OCI-LY1 (cell line): ENCODE measurements around the gene POLD4.

Source experiments
- H2AFZ ChIP-seq: fragments of 200-600 bp; sonication (generic), shearing (Covaris generic); 2 replicates; pipeline ENCODE4 v1.6.0; 2014; ENCODE audit warnings: antibody characterized with exemption, mild to moderate bottlenecking, low read length
- H3F3A ChIP-seq: fragments of 200-600 bp; sonication (generic), shearing (Covaris generic); 2 replicates; pipeline ENCODE4 v1.6.0; 2014; ENCODE audit warnings: mild to moderate bottlenecking, antibody characterized with exemption, low read length, moderate library complexity; ENCODE audit not compliant: insufficient read depth
- H3K27ac ChIP-seq: fragments of 200-600 bp; sonication (generic); 2 replicates; pipeline ENCODE4 v1.5.1; 2014; ENCODE audit warnings: low read length, mixed run types, mild to moderate bottlenecking, low read depth; ENCODE audit not compliant: poor library complexity, severe bottlenecking
- H3K27me3 ChIP-seq: fragments of 200-600 bp; sonication (generic); 2 replicates; pipeline ENCODE4 v1.6.0; 2014; ENCODE audit warnings: antibody characterized with exemption, mild to moderate bottlenecking, low read length, moderate library complexity; ENCODE audit not compliant: insufficient read depth
- H3K36me3 ChIP-seq: fragments of 200-600 bp; sonication (generic); 2 replicates; pipeline ENCODE4 v1.6.1; 2014; ENCODE audit warnings: mild to moderate bottlenecking, antibody characterized with exemption, low read length, moderate library complexity, mixed read lengths; ENCODE audit not compliant: insufficient read depth
- H3K4me1 ChIP-seq: fragments of 200-600 bp; sonication (generic); 2 replicates; pipeline ENCODE4 v1.5.1; 2014; ENCODE audit warnings: mild to moderate bottlenecking, low read length, moderate library complexity; ENCODE audit not compliant: insufficient read depth, severe bottlenecking
- H3K4me2 ChIP-seq: fragments of 200-600 bp; sonication (generic), shearing (Covaris generic); 2 replicates; pipeline ENCODE4 v1.6.1; 2014; ENCODE audit warnings: low read length
- H3K4me3 ChIP-seq: fragments of 200-600 bp; sonication (generic); 2 replicates; pipeline ENCODE4 v1.5.1; 2014; ENCODE audit warnings: low read length, low read depth, mild to moderate bottlenecking, mixed read lengths; ENCODE audit not compliant: poor library complexity, severe bottlenecking
- H3K79me2 ChIP-seq: fragments of 200-600 bp; shearing (Covaris generic); 2 replicates; pipeline ENCODE4 v1.6.1; 2016; ENCODE audit warnings: mixed run types, low read length, mixed read lengths; ENCODE audit not compliant: insufficient read depth
- H3K9ac ChIP-seq: fragments of 200-600 bp; sonication (generic), shearing (Covaris generic); 2 replicates; pipeline ENCODE4 v1.6.1; 2014; ENCODE audit warnings: mild to moderate bottlenecking, low read length, mixed read lengths
- H3K9me2 ChIP-seq: fragments of 200-600 bp; sonication (generic), shearing (Covaris generic); 2 replicates; pipeline ENCODE4 v1.6.1; 2014; ENCODE audit warnings: low read depth, mild to moderate bottlenecking, low read length, mixed read lengths
- H3K9me3 ChIP-seq: fragments of 200-600 bp; shearing (Covaris generic); 2 replicates; pipeline ENCODE4 v1.6.1; 2014; ENCODE audit warnings: low read length, mixed read lengths
- H4K20me1 ChIP-seq: fragments of 200-600 bp; sonication (generic), shearing (Covaris generic); 2 replicates; pipeline ENCODE4 v1.6.0; 2016; ENCODE audit warnings: mild to moderate bottlenecking, low read length; ENCODE audit not compliant: insufficient read depth
- CTCF ChIP-seq: fragments of 200-600 bp; sonication (generic), shearing (Covaris generic); IDR thresholded peaks from 2 replicates; pipeline ENCODE4 v1.5.1; 2017; ENCODE audit warnings: mild to moderate bottlenecking, antibody characterized with exemption, low read length, moderate library complexity, mixed read lengths
- EZH2 ChIP-seq: fragments of 200-600 bp; sonication (generic), shearing (Covaris generic); IDR thresholded peaks from 2 replicates; pipeline ENCODE4 v1.8.0; 2017; ENCODE audit warnings: borderline replicate concordance, mixed run types, mild to moderate bottlenecking, antibody characterized with exemption, low read length, moderate library complexity, mixed read lengths

Gene POLD4

GRCh38 chr11:67317205-67317887 lies 36.0 kb downstream of the POLD4 start:
- peak; percentile 94 for TF ChIP-seq CTCF
- no peak for TF ChIP-seq EZH2
- Histone ChIP-seq H3K27ac (peak overlapping the region; percentile 83), H3K4me3 (peak overlapping the region; percentile 89)

GRCh38 chr11:67316882-67317204 lies 36.5 kb downstream of the POLD4 start:
- Histone ChIP-seq H4K20me1 (no peaks in the 10 kb centered on the region), H3K4me2 (peak overlapping the region; percentile 94), H3K36me3 (no peaks in the 10 kb centered on the region), H3K4me3 (peak overlapping the region; percentile 89), H3K9me2 (no peaks in the 10 kb centered on the region), H3K27me3 (no peaks in the 10 kb centered on the region), H2AFZ (peak overlapping the region; percentile 30), H3K79me2 (no peaks in the 10 kb centered on the region), H3F3A (no peaks in the 10 kb centered on the region), H3K27ac (peak overlapping the region; percentile 83), H3K4me1 (peaks cover 22% of the 10 kb centered on the region), H3K9me3 (no peaks in the 10 kb centered on the region), H3K9ac (peak overlapping the region; percentile 85)
- TF ChIP-seq CTCF, result no peak
- TF ChIP-seq EZH2, result no peak

More at GRCh38 chr11:67317205-67317887, 36.0 kb downstream of the POLD4 start:
- H3K79me2 ChIP-seq, result no peaks in the 10 kb centered on the region
- H3F3A ChIP-seq, result no peaks in the 10 kb centered on the region
- H3K9ac ChIP-seq, result peak overlapping the region; percentile 85
- peaks cover 22% of the 10 kb centered on the region for H3K4me1 ChIP-seq
- no peaks in the 10 kb centered on the region for H3K27me3 ChIP-seq
- H3K9me2 ChIP-seq, result no peaks in the 10 kb centered on the region
- H2AFZ ChIP-seq, result peak overlapping the region; percentile 30
- H3K36me3 ChIP-seq, result no peaks in the 10 kb centered on the region
- H3K9me3 ChIP-seq, result no peaks in the 10 kb centered on the region
- no peaks in the 10 kb centered on the region for H4K20me1 ChIP-seq
- H3K4me2 ChIP-seq, result peak overlapping the region; percentile 94

GRCh38 chr11:67315325-67315909 lies 37.9 kb downstream of the POLD4 start:
- H3F3A ChIP-seq, result no peaks in the 10 kb centered on the region
- H3K36me3 ChIP-seq, result no peaks in the 10 kb centered on the region
- no peak overlapping the region for H3K27ac ChIP-seq
- no peak overlapping the region for H2AFZ ChIP-seq
- no peaks in the 10 kb centered on the region for H3K9me3 ChIP-seq
- H3K9ac ChIP-seq, result no peak overlapping the region
- TF ChIP-seq EZH2 (no peak), CTCF (no peak)
- no peaks in the 10 kb centered on the region for H3K79me2 ChIP-seq
- H3K4me2 ChIP-seq, result no peak overlapping the region
- no peaks in the 10 kb centered on the region for H3K27me3 ChIP-seq
- no peaks in the 10 kb centered on the region for H3K9me2 ChIP-seq
- no peak overlapping the region for H3K4me3 ChIP-seq
- H3K4me1 ChIP-seq, result peaks cover 22% of the 10 kb centered on the region
- H4K20me1 ChIP-seq, result no peaks in the 10 kb centered on the region
